GM21367 (cell line): ENCODE measurements around the gene DCST1.

Source experiments
- ATAC-seq: cut with Tn5 transposase; IDR thresholded peaks from one replicate; pipeline ENCODE4 v1.9.1; 2021; ENCODE audit not compliant: unreplicated experiment

DCST1 gene

GRCh38 chr1:155030243-155030795, 3.3 kb upstream of the DCST1 start:
- ATAC-seq, result no peak

- no peak for ATAC-seq
These were observed 2.7 kb upstream of the DCST1 start for GRCh38 chr1:155030899-155031298.

DNA sequence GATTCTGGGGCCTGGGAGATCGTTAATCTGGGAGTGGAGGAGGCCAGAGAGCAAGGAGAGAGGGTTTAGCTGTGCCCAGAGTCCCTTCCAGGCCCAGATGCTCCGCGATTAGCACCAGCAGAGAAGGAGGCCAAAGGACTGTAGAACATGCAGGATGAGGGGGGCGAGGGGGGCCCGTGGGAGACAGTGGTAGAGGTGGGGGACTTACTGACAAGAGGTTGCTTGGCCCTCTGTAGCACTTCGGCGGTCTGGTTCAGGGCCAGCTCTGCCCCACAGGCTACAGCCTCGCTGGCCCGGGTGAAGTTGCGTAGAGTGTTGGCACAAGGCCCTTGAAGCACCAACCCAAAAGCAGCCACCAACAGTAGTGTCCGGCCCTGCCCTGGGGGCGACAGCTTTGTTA, 738 bp upstream of the DCST1 start:
- ATAC-seq, result no peak

- no peak for ATAC-seq
These were observed 939 bp downstream of the DCST1 start for GRCh38 chr1:155034318-155035208.

GRCh38 chr1:155035936-155036335, 2.3 kb downstream of the DCST1 start:
- no peak for ATAC-seq

GRCh38 chr1:155037043-155037442, 3.4 kb downstream of the DCST1 start:
- no peak for ATAC-seq

DNA sequence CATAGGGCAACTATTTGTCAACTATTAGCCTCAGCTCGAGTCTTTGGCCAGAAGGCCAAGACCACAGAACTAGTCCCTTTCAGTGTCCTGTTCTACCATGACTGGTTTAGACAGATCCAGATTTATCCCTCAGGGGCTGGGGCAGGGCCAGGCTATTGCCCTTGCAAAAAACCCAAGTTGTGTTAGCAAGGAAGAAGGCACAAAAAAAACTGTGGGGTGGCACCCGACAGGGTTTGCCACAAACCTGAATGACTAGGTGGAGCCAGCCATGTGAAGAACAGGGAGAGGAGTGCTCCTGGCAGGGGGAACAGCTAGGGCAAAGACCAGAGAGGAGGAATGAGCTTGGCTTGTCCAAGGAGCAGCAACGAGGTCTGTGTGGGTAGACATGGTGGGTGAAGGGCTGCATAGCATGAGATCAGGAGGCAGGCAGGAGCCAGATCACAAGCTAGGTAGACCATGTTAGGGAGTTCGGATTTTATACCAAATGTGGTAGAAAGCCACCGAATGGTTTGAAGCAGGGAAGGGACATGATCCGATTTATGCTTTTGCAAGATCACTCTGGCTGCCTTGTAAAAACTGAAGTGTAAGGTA, 4.3 kb downstream of the DCST1 start:
- ATAC-seq, result no peak

GRCh38 chr1:155038602-155039307, 5.1 kb downstream of the DCST1 start:
- no peak for ATAC-seq

- ATAC-seq, result no peak
These were observed 5.7 kb downstream of the DCST1 start for GRCh38 chr1:155039308-155039669.

GRCh38 chr1:155040358-155041093, 6.9 kb downstream of the DCST1 start:
- no peak for ATAC-seq

GRCh38 chr1:155042789-155043188, 9.2 kb downstream of the DCST1 start:
- ATAC-seq, result no peak

GRCh38 chr1:155043301-155043702, 9.7 kb downstream of the DCST1 start:
- no peak for ATAC-seq

- no peak for ATAC-seq
These were observed 10.2 kb downstream of the DCST1 start for GRCh38 chr1:155043793-155044192.

GRCh38 chr1:155044365-155044764, 10.7 kb downstream of the DCST1 start:
- no peak for ATAC-seq

GRCh38 chr1:155044812-155045657, 11.4 kb downstream of the DCST1 start:
- ATAC-seq, result no peak

GRCh38 chr1:155048449-155049334, 15.1 kb downstream of the DCST1 start:
- no peak for ATAC-seq

GRCh38 chr1:155049651-155050559, 16.3 kb downstream of the DCST1 start:
- ATAC-seq, result no peak
